ENCODE data around the gene CPEB4. TPM values are rescaled to one million over a fixed set of nuclear protein-coding genes. Genes with fewer than 3 reads are reported as not detected.

The CPEB4 gene
- total RNA-seq, 1 experiment from 2014 or later, result 1.4 TPM

- H3K9me3 ChIP-seq (ENCODE audit: low read length), result no peaks in the 10 kb centered on the region
- no peak for DNase-seq
- H3K27ac ChIP-seq (ENCODE audit: low read length), result no peak overlapping the region
- no peaks in the 10 kb centered on the region for H3K79me2 ChIP-seq (ENCODE audit: low read length)
- H4K20me1 ChIP-seq (ENCODE audit: insufficient read depth, low read depth, low read length), result no peaks in the 10 kb centered on the region
- H3K27me3 ChIP-seq (ENCODE audit: low read length), result no peaks in the 10 kb centered on the region
- H3K9ac ChIP-seq (ENCODE audit: low read length), result no peak overlapping the region
- no peak overlapping the region for H2AFZ ChIP-seq (ENCODE audit: low read length)
- no peak overlapping the region for H3K4me3 ChIP-seq (ENCODE audit: low read length)
- H3K4me2 ChIP-seq (ENCODE audit: low read depth, low read length, poor library complexity, severe bottlenecking), result no peak overlapping the region
- peaks cover 10% of the 10 kb centered on the region for H3K4me1 ChIP-seq (ENCODE audit: low read length)
- no peaks in the 10 kb centered on the region for H3K36me3 ChIP-seq (ENCODE audit: insufficient read depth, low read length)
- H3K9me2 ChIP-seq (replicated peaks; ENCODE audit: insufficient read depth, low read length), result no peaks in the 10 kb centered on the region
These were observed 23.8 kb upstream of the CPEB4 start for GRCh38 chr5:173864126-173865050.

GRCh38 chr5:173866243-173866857 lies 21.8 kb upstream of the CPEB4 start:
- DNase-seq, result no peak
- H3K9ac ChIP-seq (ENCODE audit: low read length), result no peak overlapping the region
- no peaks in the 10 kb centered on the region for H4K20me1 ChIP-seq (ENCODE audit: insufficient read depth, low read depth, low read length)
- H3K4me2 ChIP-seq (ENCODE audit: low read depth, low read length, poor library complexity, severe bottlenecking), result no peak overlapping the region
- no peak overlapping the region for H3K4me3 ChIP-seq (ENCODE audit: low read length)
- H3K27ac ChIP-seq (ENCODE audit: low read length), result no peak overlapping the region
- no peak overlapping the region; the same call in 1 of the 2 replicates for H2AFZ ChIP-seq (ENCODE audit: low read length)
- no peaks in the 10 kb centered on the region for H3K9me2 ChIP-seq (replicated peaks; ENCODE audit: insufficient read depth, low read length)
- no peaks in the 10 kb centered on the region for H3K36me3 ChIP-seq (ENCODE audit: insufficient read depth, low read length)
- H3K79me2 ChIP-seq (ENCODE audit: low read length), result no peaks in the 10 kb centered on the region
- H3K27me3 ChIP-seq (ENCODE audit: low read length), result no peaks in the 10 kb centered on the region
- no peaks in the 10 kb centered on the region for H3K9me3 ChIP-seq (ENCODE audit: low read length)
- no peaks in the 10 kb centered on the region; the same call in 1 of the 2 replicates for H3K4me1 ChIP-seq (ENCODE audit: low read length)

GRCh38 chr5:173866858-173867679 lies 21.1 kb upstream of the CPEB4 start:
- Histone ChIP-seq H3K9me2 (replicated peaks; ENCODE audit: insufficient read depth, low read length) (no peaks in the 10 kb centered on the region), H3K9me3 (ENCODE audit: low read length) (no peaks in the 10 kb centered on the region), H3K4me2 (ENCODE audit: low read depth, low read length, poor library complexity, severe bottlenecking) (no peak overlapping the region), H3K36me3 (ENCODE audit: insufficient read depth, low read length) (no peaks in the 10 kb centered on the region), H3K27me3 (ENCODE audit: low read length) (no peaks in the 10 kb centered on the region), H3K79me2 (ENCODE audit: low read length) (no peaks in the 10 kb centered on the region), H2AFZ (ENCODE audit: low read length) (no peak overlapping the region), H3K27ac (ENCODE audit: low read length) (no peak overlapping the region), H3K9ac (ENCODE audit: low read length) (no peak overlapping the region), H3K4me1 (ENCODE audit: low read length) (peaks cover 3% of the 10 kb centered on the region), H3K4me3 (ENCODE audit: low read length) (no peak overlapping the region), H4K20me1 (ENCODE audit: insufficient read depth, low read depth, low read length) (no peaks in the 10 kb centered on the region)
- DNase-seq, result no peak

- H3K4me2 ChIP-seq (ENCODE audit: low read depth, low read length, poor library complexity, severe bottlenecking), result no peak overlapping the region
- H3K4me1 ChIP-seq (ENCODE audit: low read length), result peaks cover 6% of the 10 kb centered on the region
- H3K9me2 ChIP-seq (replicated peaks; ENCODE audit: insufficient read depth, low read length), result no peaks in the 10 kb centered on the region
- DNase-seq, result no peak
- H4K20me1 ChIP-seq (ENCODE audit: insufficient read depth, low read depth, low read length), result no peaks in the 10 kb centered on the region
- no peak overlapping the region for H2AFZ ChIP-seq (ENCODE audit: low read length)
- H3K9me3 ChIP-seq (ENCODE audit: low read length), result no peaks in the 10 kb centered on the region
- no peaks in the 10 kb centered on the region for H3K27me3 ChIP-seq (ENCODE audit: low read length)
- H3K27ac ChIP-seq (ENCODE audit: low read length), result no peak overlapping the region
- H3K79me2 ChIP-seq (ENCODE audit: low read length), result no peaks in the 10 kb centered on the region
- no peaks in the 10 kb centered on the region for H3K36me3 ChIP-seq (ENCODE audit: insufficient read depth, low read length)
- no peak overlapping the region for H3K4me3 ChIP-seq (ENCODE audit: low read length)
- no peak overlapping the region for H3K9ac ChIP-seq (ENCODE audit: low read length)
These were observed 19.9 kb upstream of the CPEB4 start for GRCh38 chr5:173868096-173868880.

- Histone ChIP-seq H3K4me3 (ENCODE audit: low read length) (no peak overlapping the region), H3K4me2 (ENCODE audit: low read depth, low read length, poor library complexity, severe bottlenecking) (no peak overlapping the region), H3K9ac (ENCODE audit: low read length) (no peak overlapping the region), H3K4me1 (ENCODE audit: low read length) (peaks cover 6% of the 10 kb centered on the region), H3K36me3 (ENCODE audit: insufficient read depth, low read length) (no peaks in the 10 kb centered on the region), H2AFZ (ENCODE audit: low read length) (no peak overlapping the region; the same call in 1 of the 2 replicates), H3K27me3 (ENCODE audit: low read length) (no peaks in the 10 kb centered on the region), H3K9me3 (ENCODE audit: low read length) (no peaks in the 10 kb centered on the region), H3K27ac (ENCODE audit: low read length) (no peak overlapping the region), H3K79me2 (ENCODE audit: low read length) (no peaks in the 10 kb centered on the region), H4K20me1 (ENCODE audit: insufficient read depth, low read depth, low read length) (no peaks in the 10 kb centered on the region), H3K9me2 (replicated peaks; ENCODE audit: insufficient read depth, low read length) (no peaks in the 10 kb centered on the region)
- DNase-seq, result no peak
These were observed 18.8 kb upstream of the CPEB4 start for GRCh38 chr5:173869316-173869715.

GRCh38 chr5:173872957-173873305 lies 15.2 kb upstream of the CPEB4 start:
- no peak for DNase-seq
- Histone ChIP-seq H3K27me3 (ENCODE audit: low read length) (no peaks in the 10 kb centered on the region), H2AFZ (ENCODE audit: low read length) (no peak overlapping the region), H3K9me3 (ENCODE audit: low read length) (no peaks in the 10 kb centered on the region), H3K79me2 (ENCODE audit: low read length) (no peaks in the 10 kb centered on the region), H3K27ac (ENCODE audit: low read length) (no peak overlapping the region), H4K20me1 (ENCODE audit: insufficient read depth, low read depth, low read length) (no peaks in the 10 kb centered on the region), H3K4me1 (ENCODE audit: low read length) (peaks cover 6% of the 10 kb centered on the region), H3K9me2 (replicated peaks; ENCODE audit: insufficient read depth, low read length) (no peaks in the 10 kb centered on the region), H3K9ac (ENCODE audit: low read length) (no peak overlapping the region), H3K4me2 (ENCODE audit: low read depth, low read length, poor library complexity, severe bottlenecking) (no peak overlapping the region), H3K4me3 (ENCODE audit: low read length) (no peak overlapping the region), H3K36me3 (ENCODE audit: insufficient read depth, low read length) (no peaks in the 10 kb centered on the region)

GRCh38 chr5:173873306-173873922 lies 14.7 kb upstream of the CPEB4 start:
- no peaks in the 10 kb centered on the region for H3K9me2 ChIP-seq (replicated peaks; ENCODE audit: insufficient read depth, low read length)
- no peak overlapping the region for H2AFZ ChIP-seq (ENCODE audit: low read length)
- no peaks in the 10 kb centered on the region for H3K36me3 ChIP-seq (ENCODE audit: insufficient read depth, low read length)
- no peak overlapping the region for H3K27ac ChIP-seq (ENCODE audit: low read length)
- no peaks in the 10 kb centered on the region for H3K27me3 ChIP-seq (ENCODE audit: low read length)
- no peak for DNase-seq
- H3K4me3 ChIP-seq (ENCODE audit: low read length), result no peak overlapping the region
- H3K4me2 ChIP-seq (ENCODE audit: low read depth, low read length, poor library complexity, severe bottlenecking), result no peak overlapping the region
- H4K20me1 ChIP-seq (ENCODE audit: insufficient read depth, low read depth, low read length), result no peaks in the 10 kb centered on the region
- H3K4me1 ChIP-seq (ENCODE audit: low read length), result peaks cover 6% of the 10 kb centered on the region
- H3K79me2 ChIP-seq (ENCODE audit: low read length), result no peaks in the 10 kb centered on the region
- H3K9me3 ChIP-seq (ENCODE audit: low read length), result no peaks in the 10 kb centered on the region
- H3K9ac ChIP-seq (ENCODE audit: low read length), result no peak overlapping the region
